Duodenal mucosa (tissue), 2 donors: ENCODE results near the gene TAF1D.

Source experiments
- H3K27ac ChIP-seq: one replicate; pipeline ENCODE4 v1.7.0; 2013; ENCODE audit warnings: low read depth, low read length
- H3K27me3 ChIP-seq, 2 donors: one replicate each; pipeline ENCODE4 v1.7.0; 2013; ENCODE audit warnings: low read length in 2 of 2, control low read depth in 1 of 2; ENCODE audit not compliant: insufficient read depth in 2 of 2, control insufficient read depth in 1 of 2
- H3K36me3 ChIP-seq, 2 donors: one replicate each; pipeline ENCODE4 v1.7.0; 2013; ENCODE audit warnings: low read length in 2 of 2, control low read depth in 1 of 2; ENCODE audit not compliant: insufficient read depth in 2 of 2, control insufficient read depth in 1 of 2
- H3K4me1 ChIP-seq, 2 donors: one replicate each; pipeline ENCODE4 v1.7.0; 2013; ENCODE audit warnings: low read length in 2 of 2, control low read depth in 1 of 2; ENCODE audit not compliant: insufficient read depth in 2 of 2, control insufficient read depth in 1 of 2
- H3K4me3 ChIP-seq, 2 donors: one replicate each; pipeline ENCODE4 v1.7.0; 2013; ENCODE audit warnings: low read length in 2 of 2, low read depth in 1 of 2
- H3K9ac ChIP-seq, 2 donors: one replicate each; pipeline ENCODE4 v1.7.0; 2013; ENCODE audit warnings: low read length in 2 of 2, low read depth in 1 of 2
- H3K9me3 ChIP-seq, 2 donors: one replicate each; pipeline ENCODE4 v1.7.0; 2013; ENCODE audit warnings: low read length in 2 of 2, control low read depth in 1 of 2; ENCODE audit not compliant: control insufficient read depth in 1 of 2

TAF1D gene

GRCh38 chr11:93738647-93739081, 2.6 kb downstream of the TAF1D start:
- Histone ChIP-seq H3K4me1 (peaks cover 37 to 49% of the 10 kb centered on the region in 2 donors), H3K9ac (peak overlapping the region in 1 of 2 donors; percentile 24), H3K27ac (no peak overlapping the region), H3K27me3 (no peaks in the 10 kb centered on the region), H3K4me3 (peak overlapping the region; percentile 75 to 91), H3K9me3 (no peaks in the 10 kb centered on the region), H3K36me3 (peaks cover 44 to 54% of the 10 kb centered on the region in 2 donors)

GRCh38 chr11:93737904-93738612, 3.2 kb downstream of the TAF1D start:
- peaks cover 32 to 49% of the 10 kb centered on the region in 2 donors for H3K4me1 ChIP-seq
- peaks cover 48 to 52% of the 10 kb centered on the region in 2 donors for H3K36me3 ChIP-seq
- no peaks in the 10 kb centered on the region for H3K27me3 ChIP-seq
- H3K27ac ChIP-seq, result no peak overlapping the region
- H3K9me3 ChIP-seq, result no peaks in the 10 kb centered on the region
- H3K4me3 ChIP-seq, result peak overlapping the region in 1 of 2 donors; percentile 91
- no peak overlapping the region for H3K9ac ChIP-seq

DNA sequence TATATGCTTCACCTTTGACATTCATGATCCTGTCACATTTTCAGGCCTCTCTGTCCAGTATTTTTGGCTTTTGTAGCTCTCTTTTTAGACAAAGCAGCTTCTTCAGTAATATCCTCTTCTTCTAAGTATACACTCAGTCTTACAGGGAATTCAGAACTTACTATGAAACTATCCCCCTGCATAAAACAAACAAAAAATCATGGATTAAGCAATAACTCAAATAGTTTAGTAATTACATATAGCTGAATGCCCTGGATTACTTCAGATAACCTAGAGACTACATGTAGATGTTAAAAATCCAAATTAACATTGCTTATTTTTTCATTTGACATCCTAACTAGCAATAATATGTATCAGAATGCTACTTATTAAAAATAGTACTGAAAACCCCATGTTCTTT, 5.2 kb downstream of the TAF1D start:
- Histone ChIP-seq H3K27me3 (no peaks in the 10 kb centered on the region), H3K27ac (no peak overlapping the region), H3K4me1 (peaks cover 35 to 54% of the 10 kb centered on the region in 2 donors), H3K9me3 (no peaks in the 10 kb centered on the region), H3K36me3 (peaks cover 63 to 71% of the 10 kb centered on the region in 2 donors), H3K9ac (peak overlapping the region in 1 of 2 donors; percentile 14), H3K4me3 (no peak overlapping the region)

GRCh38 chr11:93735627-93736026, 5.7 kb downstream of the TAF1D start:
- Histone ChIP-seq H3K27ac (no peak overlapping the region), H3K9ac (no peak overlapping the region), H3K4me3 (no peak overlapping the region), H3K9me3 (no peaks in the 10 kb centered on the region), H3K27me3 (no peaks in the 10 kb centered on the region), H3K4me1 (peaks cover 35 to 54% of the 10 kb centered on the region in 2 donors), H3K36me3 (peaks cover 68 to 74% of the 10 kb centered on the region in 2 donors)

DNA sequence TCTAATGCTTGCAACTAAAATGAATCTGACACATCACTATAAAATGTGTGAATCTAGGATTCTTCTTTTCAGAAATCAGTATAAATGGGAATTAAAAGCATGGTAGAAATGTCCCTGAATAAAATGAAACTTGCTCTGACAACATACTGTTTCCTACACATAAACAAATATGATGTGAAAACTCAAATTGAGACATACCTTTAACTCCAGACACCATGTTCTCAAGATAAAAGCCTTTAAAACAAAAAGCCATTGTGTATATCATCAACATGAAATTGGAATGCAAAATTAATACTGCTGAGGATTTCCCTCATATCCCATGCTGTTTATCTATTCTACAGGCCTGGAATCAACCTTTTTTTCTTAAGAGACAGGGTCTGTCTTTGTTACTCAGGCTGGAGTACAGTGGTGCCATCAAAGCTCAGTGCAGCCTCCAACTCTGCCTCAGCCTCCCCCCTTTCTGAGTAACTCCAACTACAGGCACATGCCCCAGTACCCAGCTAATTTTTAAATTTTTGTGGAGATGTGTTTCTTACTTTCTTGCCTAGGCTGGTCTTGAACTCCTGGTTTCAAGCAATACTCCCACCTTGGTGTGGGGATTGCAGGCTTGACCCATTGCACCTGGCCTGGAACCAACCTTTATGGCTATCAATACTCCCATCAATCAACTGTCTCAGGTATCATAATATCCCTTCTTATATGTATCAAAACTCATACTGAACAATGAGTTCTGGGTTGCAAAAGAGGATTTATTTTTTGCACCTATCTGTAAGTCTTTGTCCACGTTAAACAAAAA, 6.7 kb downstream of the TAF1D start:
- Histone ChIP-seq H3K4me1 (peaks cover 34 to 53% of the 10 kb centered on the region in 2 donors), H3K27ac (no peak overlapping the region), H3K4me3 (no peak overlapping the region), H3K27me3 (no peaks in the 10 kb centered on the region), H3K36me3 (peaks cover 71 to 83% of the 10 kb centered on the region in 2 donors), H3K9me3 (no peaks in the 10 kb centered on the region), H3K9ac (no peak overlapping the region)

DNA sequence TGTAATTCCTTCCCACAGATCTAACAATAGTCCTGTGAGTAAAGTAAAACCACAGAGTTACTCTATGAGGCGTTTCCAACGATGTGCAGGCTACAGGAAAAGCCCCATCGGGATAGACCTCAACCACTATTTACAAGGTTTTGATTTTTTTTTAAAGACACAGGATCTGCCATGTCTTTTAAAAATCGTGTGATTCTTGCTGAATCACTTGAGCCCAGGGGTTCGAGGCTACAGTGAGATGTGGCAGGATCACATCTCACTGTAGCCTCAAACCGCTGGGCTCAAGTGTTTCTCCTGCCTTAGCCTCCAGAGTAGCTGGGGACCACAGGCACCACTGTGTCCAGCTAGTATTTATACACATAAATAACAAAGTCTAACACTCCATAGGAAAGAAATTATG, 7.8 kb downstream of the TAF1D start:
- H3K4me1 ChIP-seq, result peaks cover 24 to 41% of the 10 kb centered on the region in 2 donors
- H3K4me3 ChIP-seq, result no peak overlapping the region
- no peak overlapping the region for H3K9ac ChIP-seq
- H3K27ac ChIP-seq, result no peak overlapping the region
- no peaks in the 10 kb centered on the region for H3K27me3 ChIP-seq
- H3K36me3 ChIP-seq, result peaks cover 77 to 89% of the 10 kb centered on the region in 2 donors
- no peaks in the 10 kb centered on the region for H3K9me3 ChIP-seq

DNA sequence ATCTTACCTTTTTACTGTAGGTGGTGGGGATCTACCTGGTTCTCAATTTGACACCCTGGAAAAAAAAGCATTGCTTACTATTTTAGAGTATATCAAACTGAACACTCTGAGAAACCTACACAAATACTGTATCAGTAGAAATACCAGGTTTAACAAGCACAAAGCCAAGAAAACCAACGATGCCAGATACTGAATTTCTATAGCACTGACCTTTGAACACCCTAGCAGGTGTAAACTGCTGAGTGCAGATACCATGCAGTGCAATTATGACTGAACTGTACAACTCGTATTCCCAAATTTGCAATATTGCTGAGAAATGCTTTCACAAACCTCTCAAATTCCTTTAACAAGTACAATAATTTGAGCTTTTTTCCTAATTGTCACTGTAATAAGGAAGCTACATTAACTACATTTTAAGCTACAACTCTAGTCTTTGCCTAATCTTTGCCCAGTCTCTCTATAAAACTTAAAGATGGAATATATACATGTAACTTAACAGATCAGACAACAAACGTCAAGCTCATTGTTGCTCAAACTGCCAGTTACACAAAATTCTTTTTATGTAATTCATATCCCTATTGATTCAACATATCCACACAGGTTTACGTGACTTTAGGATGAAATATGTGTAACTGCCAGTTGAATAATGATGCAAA, 8.9 kb downstream of the TAF1D start:
- Histone ChIP-seq H3K27me3 (no peaks in the 10 kb centered on the region), H3K9me3 (no peaks in the 10 kb centered on the region), H3K9ac (no peak overlapping the region), H3K4me3 (no peak overlapping the region), H3K36me3 (peaks cover 67 to 86% of the 10 kb centered on the region in 2 donors), H3K4me1 (peaks cover 14 to 30% of the 10 kb centered on the region in 2 donors), H3K27ac (no peak overlapping the region)

DNA sequence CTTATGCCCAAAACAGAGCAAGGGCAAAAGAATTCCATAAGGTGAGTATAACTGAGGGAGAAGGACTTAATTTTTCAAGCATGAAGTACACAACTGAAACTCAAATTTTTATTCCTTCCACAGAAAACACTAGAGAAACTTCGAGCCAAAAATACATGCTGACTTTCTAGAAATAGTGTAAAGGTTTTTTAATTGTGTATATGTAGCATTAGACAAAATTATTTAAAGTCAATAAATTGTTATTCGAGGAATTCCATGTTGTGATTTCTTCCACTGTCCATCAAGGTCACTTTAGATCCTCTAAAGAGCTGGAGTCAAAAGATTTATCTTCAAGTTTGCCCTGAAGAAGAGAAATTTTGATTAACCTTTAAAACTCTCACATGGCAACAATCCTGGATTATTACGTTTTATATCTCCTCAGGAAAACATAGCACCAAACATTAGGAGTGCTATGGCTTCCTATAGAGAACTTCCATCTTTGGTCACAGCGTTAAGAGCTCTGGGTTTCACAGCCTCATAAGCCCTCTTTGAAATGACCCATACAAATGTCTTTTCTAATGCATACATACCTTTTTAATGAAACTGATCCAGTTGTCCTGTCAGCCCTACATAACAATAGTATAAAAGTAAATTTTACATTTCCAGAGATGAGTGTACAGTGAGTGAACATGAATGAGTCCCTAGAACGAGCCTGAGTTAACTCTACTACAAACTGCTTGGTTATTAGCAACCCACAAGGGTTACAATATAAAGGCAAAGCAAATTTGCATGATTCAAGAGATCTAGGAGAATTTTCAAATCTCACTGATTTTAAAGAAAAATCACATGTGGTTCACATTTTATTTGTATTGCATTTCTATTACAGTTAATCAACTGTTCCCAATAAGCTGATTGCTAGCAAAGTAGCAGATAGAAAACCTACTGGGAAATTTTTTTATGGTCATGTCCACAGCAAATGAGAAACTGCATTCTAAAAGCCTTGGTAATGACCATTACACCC, 10.9 kb downstream of the TAF1D start:
- peaks cover 52 to 78% of the 10 kb centered on the region in 2 donors for H3K36me3 ChIP-seq
- no peak overlapping the region for H3K4me3 ChIP-seq
- no peaks in the 10 kb centered on the region for H3K27me3 ChIP-seq
- H3K27ac ChIP-seq, result no peak overlapping the region
- H3K9me3 ChIP-seq, result no peaks in the 10 kb centered on the region
- H3K9ac ChIP-seq, result no peak overlapping the region
- H3K4me1 ChIP-seq, result peaks cover 14 to 21% of the 10 kb centered on the region in 2 donors

DNA sequence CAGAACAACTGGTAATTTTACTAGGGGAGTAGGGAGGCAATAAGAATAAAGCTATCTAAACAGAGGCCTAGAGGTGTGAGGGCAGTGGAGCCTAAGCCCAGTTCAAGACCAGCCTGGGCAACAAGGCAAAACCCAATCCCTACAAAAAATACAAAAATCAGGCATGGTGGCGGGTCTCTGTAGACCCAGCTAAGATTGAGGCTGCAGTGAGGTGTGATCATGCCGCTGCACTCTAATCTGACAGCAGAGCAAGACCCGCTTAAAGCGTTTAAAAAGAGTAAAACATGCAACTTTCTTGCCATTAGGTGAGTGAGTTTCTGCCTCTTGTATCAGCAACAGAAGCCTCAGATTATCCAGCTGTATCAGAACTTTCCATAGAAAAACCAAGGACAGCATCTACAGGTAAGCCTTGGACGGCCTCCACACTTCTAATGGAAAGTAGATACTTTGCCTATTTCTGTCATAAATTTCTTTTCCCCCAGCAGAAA, 12.1 kb downstream of the TAF1D start:
- Histone ChIP-seq H3K9me3 (no peaks in the 10 kb centered on the region), H3K36me3 (peaks cover 41 to 69% of the 10 kb centered on the region in 2 donors), H3K27ac (no peak overlapping the region), H3K27me3 (no peaks in the 10 kb centered on the region), H3K4me3 (no peak overlapping the region), H3K9ac (no peak overlapping the region), H3K4me1 (peaks cover 11 to 18% of the 10 kb centered on the region in 2 donors)
